Measurements from ENCODE around the gene KPNA6.
A peak's percentile ranks its signal among the peaks of the same experiment; 100 is the strongest.
"Not testable (repeated sequence)": the region's sequence is repeated elsewhere in the genome, so short reads cannot be mapped to it uniquely, and the experiment has no call there.

The KPNA6 gene

GRCh38 chr1:32163405-32163804 is 55.5 kb downstream of the KPNA6 start:
- no peaks in the 10 kb centered on the region for H4K20me1 ChIP-seq (ENCODE audit: insufficient read depth, low read length)
- H3K36me3 ChIP-seq (ENCODE audit: insufficient read depth, low read length): peaks cover 80% of the 10 kb centered on the region
- ATAC-seq (ENCODE audit: insufficient read depth, low read depth) (no peak), DNase-seq (no peak)
- no peak overlapping the region for H3K4me3 ChIP-seq (ENCODE audit: low read depth in 1 of 2, low read length in 2 of 2)
- H3K27ac ChIP-seq (ENCODE audit: low read length): no peak overlapping the region
- no peak overlapping the region for H2AFZ ChIP-seq (ENCODE audit: low read depth, low read length)
- no peaks in the 10 kb centered on the region for H3K9me3 ChIP-seq (ENCODE audit: insufficient read depth, low read length, severe bottlenecking)
- no peak overlapping the region for H3K4me2 ChIP-seq (ENCODE audit: insufficient read depth, low read length)
- no peaks in the 10 kb centered on the region for H3K79me2 ChIP-seq (ENCODE audit: insufficient read depth, low read length)
- no peaks in the 10 kb centered on the region for H3K27me3 ChIP-seq (ENCODE audit: insufficient read depth, low read length, poor library complexity)
- H3K9ac ChIP-seq (ENCODE audit: low read depth, low read length): no peak overlapping the region
- no peaks in the 10 kb centered on the region for H3K4me1 ChIP-seq (ENCODE audit: insufficient read depth, low read length)
- TF ChIP-seq, protein P1, sequence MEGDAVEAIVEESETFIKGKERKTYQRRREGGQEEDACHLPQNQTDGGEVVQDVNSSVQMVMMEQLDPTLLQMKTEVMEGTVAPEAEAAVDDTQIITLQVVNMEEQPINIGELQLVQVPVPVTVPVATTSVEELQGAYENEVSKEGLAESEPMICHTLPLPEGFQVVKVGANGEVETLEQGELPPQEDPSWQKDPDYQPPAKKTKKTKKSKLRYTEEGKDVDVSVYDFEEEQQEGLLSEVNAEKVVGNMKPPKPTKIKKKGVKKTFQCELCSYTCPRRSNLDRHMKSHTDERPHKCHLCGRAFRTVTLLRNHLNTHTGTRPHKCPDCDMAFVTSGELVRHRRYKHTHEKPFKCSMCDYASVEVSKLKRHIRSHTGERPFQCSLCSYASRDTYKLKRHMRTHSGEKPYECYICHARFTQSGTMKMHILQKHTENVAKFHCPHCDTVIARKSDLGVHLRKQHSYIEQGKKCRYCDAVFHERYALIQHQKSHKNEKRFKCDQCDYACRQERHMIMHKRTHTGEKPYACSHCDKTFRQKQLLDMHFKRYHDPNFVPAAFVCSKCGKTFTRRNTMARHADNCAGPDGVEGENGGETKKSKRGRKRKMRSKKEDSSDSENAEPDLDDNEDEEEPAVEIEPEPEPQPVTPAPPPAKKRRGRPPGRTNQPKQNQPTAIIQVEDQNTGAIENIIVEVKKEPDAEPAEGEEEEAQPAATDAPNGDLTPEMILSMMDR (IDR thresholded peaks at IDR 0.05; ENCODE audit: borderline replicate concordance, extremely low read depth, low read length, poor library complexity, severe bottlenecking): no peak
- TF ChIP-seq EZH2 (IDR thresholded peaks at IDR 0.05; ENCODE audit: borderline replicate concordance, low read depth, low read length, severe bottlenecking): no peak

DNA sequence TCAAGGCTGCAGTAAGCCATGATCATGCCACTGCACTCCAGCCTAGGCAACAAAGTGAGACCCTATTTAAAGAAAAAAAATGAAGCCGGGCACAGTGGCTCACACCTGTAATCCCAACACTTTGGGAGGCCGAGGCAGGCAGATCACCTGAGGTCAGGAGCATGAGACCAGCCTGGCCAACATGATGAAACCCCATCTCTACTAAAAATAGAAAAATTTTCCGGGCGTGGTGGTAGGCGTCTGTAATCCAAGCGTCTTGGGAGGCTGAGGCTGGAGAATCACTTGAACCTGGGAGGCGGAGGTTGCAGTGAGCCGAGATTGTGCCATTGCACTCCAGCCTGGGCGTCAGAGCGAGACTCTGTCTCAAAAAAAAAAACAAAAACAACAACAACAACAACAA is 57.8 kb downstream of the KPNA6 start:
- not testable (repeated sequence) for DNase-seq; H3K4me3 ChIP-seq (ENCODE audit: low read depth in 1 of 2, low read length in 2 of 2)
- H3K36me3 ChIP-seq (ENCODE audit: insufficient read depth, low read length): peaks cover 78% of the 10 kb centered on the region

DNA sequence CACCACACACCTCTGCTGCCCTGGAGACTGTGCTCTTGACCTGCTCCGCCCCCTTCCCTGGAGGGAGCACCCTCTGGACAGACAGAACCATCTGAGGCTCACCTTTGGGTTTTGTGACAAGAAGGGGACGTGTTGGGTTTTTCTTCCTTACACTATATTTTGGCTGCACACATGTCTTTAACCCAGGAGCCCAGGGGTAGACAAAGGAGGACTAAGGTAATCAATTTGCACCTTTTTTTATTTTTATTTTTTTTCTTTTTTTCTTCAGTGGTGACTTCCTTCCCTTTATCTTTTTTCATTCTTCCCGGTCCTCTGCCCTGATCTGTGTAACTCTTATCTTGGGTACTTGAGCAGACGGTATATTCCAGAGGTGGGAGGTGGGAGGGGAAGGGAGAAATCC is 63.1 kb downstream of the KPNA6 start:
- H3K9me3 ChIP-seq (ENCODE audit: insufficient read depth, low read length, severe bottlenecking): no peaks in the 10 kb centered on the region
- no peaks in the 10 kb centered on the region for H3K79me2 ChIP-seq (ENCODE audit: insufficient read depth, low read length)
- DNase-seq (no peak), ATAC-seq (ENCODE audit: insufficient read depth, low read depth) (no peak)
- H2AFZ ChIP-seq (ENCODE audit: low read depth, low read length): no peak overlapping the region
- H3K27me3 ChIP-seq (ENCODE audit: insufficient read depth, low read length, poor library complexity): no peaks in the 10 kb centered on the region
- no peak overlapping the region for H3K27ac ChIP-seq (ENCODE audit: low read length)
- no peak overlapping the region for H3K4me2 ChIP-seq (ENCODE audit: insufficient read depth, low read length)
- no peaks in the 10 kb centered on the region for H4K20me1 ChIP-seq (ENCODE audit: insufficient read depth, low read length)
- no peak for TF ChIP-seq EZH2 (IDR thresholded peaks at IDR 0.05; ENCODE audit: borderline replicate concordance, low read depth, low read length, severe bottlenecking)
- TF ChIP-seq, protein P1 (IDR thresholded peaks at IDR 0.05; ENCODE audit: borderline replicate concordance, extremely low read depth, low read length, poor library complexity, severe bottlenecking): no peak
- H3K9ac ChIP-seq (ENCODE audit: low read depth, low read length): no peak overlapping the region
- peaks cover 14% of the 10 kb centered on the region for H3K4me1 ChIP-seq (ENCODE audit: insufficient read depth, low read length)
- peaks cover 83% of the 10 kb centered on the region for H3K36me3 ChIP-seq (ENCODE audit: insufficient read depth, low read length)
- no peak overlapping the region for H3K4me3 ChIP-seq (ENCODE audit: low read depth in 1 of 2, low read length in 2 of 2)

More for the DNA sequence above, 57.8 kb downstream of the KPNA6 start:
- H3K9ac ChIP-seq (ENCODE audit: low read depth, low read length); H3K27me3 ChIP-seq (ENCODE audit: insufficient read depth, low read length, poor library complexity); H2AFZ ChIP-seq (ENCODE audit: low read depth, low read length); H3K9me3 ChIP-seq (ENCODE audit: insufficient read depth, low read length, severe bottlenecking); H3K4me2 ChIP-seq (ENCODE audit: insufficient read depth, low read length); ATAC-seq (ENCODE audit: insufficient read depth, low read depth); H3K4me1 ChIP-seq (ENCODE audit: insufficient read depth, low read length); H3K27ac ChIP-seq (ENCODE audit: low read length); H3K79me2 ChIP-seq (ENCODE audit: insufficient read depth, low read length); H4K20me1 ChIP-seq (ENCODE audit: insufficient read depth, low read length): not testable (repeated sequence)

DNA sequence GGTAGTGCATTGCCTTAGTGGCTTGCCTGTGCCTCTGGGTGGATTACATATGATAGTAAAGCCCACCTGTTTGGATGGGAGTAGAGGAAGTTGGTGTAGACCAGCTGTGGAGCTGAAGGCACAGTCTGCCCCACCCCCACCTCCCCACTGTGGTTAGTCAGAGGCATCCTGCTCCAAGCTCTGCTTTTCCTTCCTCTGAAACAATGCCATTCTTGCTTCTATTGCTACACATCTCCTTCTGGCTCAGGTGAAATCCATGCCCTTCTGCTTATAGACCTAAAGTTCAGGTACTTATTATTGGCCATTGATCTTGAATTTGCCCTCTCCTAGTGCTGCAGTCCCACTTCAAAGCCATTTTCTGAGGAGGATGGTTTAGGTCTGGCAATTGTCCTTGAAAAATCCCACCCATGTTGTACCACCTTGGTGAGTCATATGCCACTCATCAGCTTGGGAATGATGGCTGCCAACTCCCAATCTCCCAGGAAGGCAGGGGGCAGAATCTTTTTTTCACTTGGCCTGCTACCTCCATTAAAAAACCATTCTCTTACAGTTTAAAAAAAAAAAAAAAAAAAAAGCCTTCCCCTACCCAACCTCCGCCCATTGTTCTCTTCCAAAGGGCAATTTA is 64.9 kb downstream of the KPNA6 start:
- no peaks in the 10 kb centered on the region for H3K79me2 ChIP-seq (ENCODE audit: insufficient read depth, low read length)
- no peak overlapping the region for H3K4me2 ChIP-seq (ENCODE audit: insufficient read depth, low read length)
- ATAC-seq (ENCODE audit: insufficient read depth, low read depth) (peak; percentile 99), DNase-seq (peak; percentile 78)
- peaks cover 70% of the 10 kb centered on the region for H3K36me3 ChIP-seq (ENCODE audit: insufficient read depth, low read length)
- H3K4me3 ChIP-seq (ENCODE audit: low read depth in 1 of 2, low read length in 2 of 2): no peak overlapping the region
- no peaks in the 10 kb centered on the region for H4K20me1 ChIP-seq (ENCODE audit: insufficient read depth, low read length)
- H3K27me3 ChIP-seq (ENCODE audit: insufficient read depth, low read length, poor library complexity): no peaks in the 10 kb centered on the region
- H3K9ac ChIP-seq (ENCODE audit: low read depth, low read length): no peak overlapping the region
- no peak for TF ChIP-seq EZH2 (IDR thresholded peaks at IDR 0.05; ENCODE audit: borderline replicate concordance, low read depth, low read length, severe bottlenecking)
- TF ChIP-seq, protein P1 (IDR thresholded peaks at IDR 0.05; ENCODE audit: borderline replicate concordance, extremely low read depth, low read length, poor library complexity, severe bottlenecking): no peak
- H2AFZ ChIP-seq (ENCODE audit: low read depth, low read length): no peak overlapping the region
- H3K9me3 ChIP-seq (ENCODE audit: insufficient read depth, low read length, severe bottlenecking): no peaks in the 10 kb centered on the region
- no peak overlapping the region for H3K27ac ChIP-seq (ENCODE audit: low read length)
- H3K4me1 ChIP-seq (ENCODE audit: insufficient read depth, low read length): peaks cover 14% of the 10 kb centered on the region
